ACC112 (cell line): Measurements from ENCODE around the gene FTO.

Source experiments
- H2AFZ ChIP-seq: fragments of 200-600 bp; sonication (generic); one replicate; pipeline ENCODE4 v1.6.0; 2017; ENCODE audit warnings: antibody characterized with exemption, low read length; ENCODE audit not compliant: unreplicated experiment
- H3K27ac ChIP-seq: fragments of 200-600 bp; sonication (generic); 2 replicates; pipeline ENCODE4 v1.5.1; 2014; ENCODE audit warnings: low read depth, mild to moderate bottlenecking, antibody characterized with exemption, low read length, moderate library complexity
- H3K27me3 ChIP-seq: fragments of 200-600 bp; sonication (generic); 2 replicates; pipeline ENCODE4 v1.6.1; 2014; ENCODE audit warnings: mild to moderate bottlenecking, antibody characterized with exemption, low read length, moderate library complexity, mixed read lengths; ENCODE audit not compliant: insufficient read depth
- H3K36me3 ChIP-seq: fragments of 200-600 bp; sonication (generic); 2 replicates; pipeline ENCODE4 v1.6.1; 2016; ENCODE audit warnings: mild to moderate bottlenecking, antibody characterized with exemption, low read length, moderate library complexity, mixed read lengths; ENCODE audit not compliant: insufficient read depth
- H3K4me1 ChIP-seq: fragments of 200-600 bp; sonication (generic); one replicate; pipeline ENCODE4 v1.6.1; 2016; ENCODE audit warnings: low read length, mixed read lengths; ENCODE audit not compliant: insufficient read depth, unreplicated experiment, control insufficient read depth
- H3K4me3 ChIP-seq: fragments of 200-600 bp; sonication (generic); 2 replicates; pipeline ENCODE4 v1.5.1; 2014; ENCODE audit warnings: mild to moderate bottlenecking, low read depth, low read length
- H3K79me2 ChIP-seq: fragments of 200-600 bp; sonication (generic); one replicate; pipeline ENCODE4 v1.6.0; 2016; ENCODE audit warnings: low read length; ENCODE audit not compliant: control insufficient read depth, unreplicated experiment, insufficient read depth

The FTO gene

DNA sequence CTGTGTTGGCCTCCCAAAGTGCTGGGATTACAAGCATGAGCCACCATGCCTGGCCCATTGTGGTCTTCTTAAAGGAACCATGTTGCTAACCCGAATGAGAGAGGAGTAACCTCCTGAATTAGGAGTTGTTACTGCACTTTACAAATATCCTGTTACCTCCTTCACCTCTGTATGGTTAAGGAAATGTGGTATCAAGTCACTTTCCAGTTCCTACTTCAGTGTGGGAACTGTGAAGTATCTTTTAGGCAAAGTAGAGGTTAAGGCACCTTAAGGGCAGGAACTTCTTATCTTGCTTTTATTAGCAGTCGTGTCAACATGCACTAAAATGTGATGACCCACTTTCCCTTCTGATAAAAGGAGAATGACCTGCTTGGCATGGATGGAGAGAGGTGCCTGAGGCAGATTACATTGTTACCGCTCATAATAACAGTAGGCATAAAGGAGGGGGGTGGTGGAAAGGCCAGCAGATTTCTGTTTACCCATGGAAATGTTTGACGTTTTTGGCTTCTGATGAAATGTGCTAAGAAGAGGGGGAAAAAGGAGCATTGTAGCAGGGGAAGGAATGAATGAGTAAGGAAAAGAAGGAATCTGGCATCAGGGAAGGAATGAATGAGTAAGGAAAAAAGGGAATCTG, 28.5 kb downstream of the FTO start:
- no peaks in the 10 kb centered on the region for H3K27me3 ChIP-seq
- H3K36me3 ChIP-seq, result no peaks in the 10 kb centered on the region; the same call in 1 of the 2 replicates
- H3K4me3 ChIP-seq, result no peak overlapping the region
- H2AFZ ChIP-seq, result no peak overlapping the region
- no peaks in the 10 kb centered on the region for H3K4me1 ChIP-seq
- H3K79me2 ChIP-seq, result peaks cover 53% of the 10 kb centered on the region
- H3K27ac ChIP-seq, result no peak overlapping the region

DNA sequence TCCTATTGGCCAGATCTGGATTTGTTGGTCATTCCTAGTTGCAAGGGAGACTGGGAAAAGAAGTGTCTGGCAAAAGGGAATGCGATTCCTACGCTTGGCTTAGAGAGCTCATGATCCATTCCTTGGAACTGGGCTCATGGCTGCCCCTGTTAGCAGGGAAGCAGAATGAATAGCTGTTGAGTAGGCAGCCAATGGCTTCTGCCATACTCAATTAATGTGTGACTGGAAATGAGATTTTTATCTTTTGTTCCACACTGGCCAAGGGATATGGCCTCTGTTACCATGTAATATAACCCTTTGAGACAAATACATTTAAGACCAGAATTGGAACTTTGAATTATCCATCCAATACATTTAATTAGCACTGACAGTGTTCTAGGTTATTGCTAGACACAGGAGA, 31.0 kb downstream of the FTO start:
- Histone ChIP-seq H3K79me2 (peaks cover 48% of the 10 kb centered on the region), H3K4me1 (no peaks in the 10 kb centered on the region), H2AFZ (no peak overlapping the region), H3K27me3 (no peaks in the 10 kb centered on the region), H3K36me3 (no peaks in the 10 kb centered on the region; the same call in 1 of the 2 replicates), H3K27ac (no peak overlapping the region), H3K4me3 (no peak overlapping the region)

GRCh38 chr16:53736297-53736696, 32.3 kb downstream of the FTO start:
- H3K4me3 ChIP-seq, result no peak overlapping the region
- H3K4me1 ChIP-seq, result no peaks in the 10 kb centered on the region
- no peak overlapping the region for H3K27ac ChIP-seq
- no peak overlapping the region for H2AFZ ChIP-seq
- no peaks in the 10 kb centered on the region for H3K27me3 ChIP-seq
- no peaks in the 10 kb centered on the region; the same call in 1 of the 2 replicates for H3K36me3 ChIP-seq
- H3K79me2 ChIP-seq, result peaks cover 50% of the 10 kb centered on the region

GRCh38 chr16:53737552-53737951, 33.6 kb downstream of the FTO start:
- Histone ChIP-seq H3K27ac (no peak overlapping the region), H2AFZ (no peak overlapping the region), H3K79me2 (peaks cover 55% of the 10 kb centered on the region), H3K27me3 (no peaks in the 10 kb centered on the region), H3K4me3 (no peak overlapping the region), H3K4me1 (no peaks in the 10 kb centered on the region), H3K36me3 (no peaks in the 10 kb centered on the region; the same call in 1 of the 2 replicates)

DNA sequence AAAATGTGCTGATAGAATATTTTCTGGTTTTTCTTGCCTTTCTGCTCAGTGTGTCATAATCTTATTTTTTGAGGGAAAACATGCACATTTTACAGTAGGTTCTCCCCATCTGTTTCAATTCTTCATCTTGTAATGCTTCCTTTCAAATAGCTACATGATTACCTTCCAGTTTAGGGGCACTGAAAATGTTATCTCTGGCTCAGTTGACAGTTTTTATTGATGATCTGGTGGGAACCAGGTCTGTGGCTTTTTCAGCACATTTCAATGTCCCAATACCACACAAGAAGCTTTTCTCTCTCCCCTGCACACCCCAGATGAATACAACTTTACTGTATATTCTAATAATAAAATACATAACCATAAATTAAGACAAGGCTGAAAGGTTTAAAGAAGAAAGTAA, 36.5 kb downstream of the FTO start:
- Histone ChIP-seq H3K27ac (no peak overlapping the region), H2AFZ (no peak overlapping the region), H3K4me1 (peaks cover 19% of the 10 kb centered on the region), H3K36me3 (no peaks in the 10 kb centered on the region), H3K4me3 (no peak overlapping the region), H3K79me2 (peaks cover 57% of the 10 kb centered on the region), H3K27me3 (no peaks in the 10 kb centered on the region)

- Histone ChIP-seq H3K79me2 (peaks cover 57% of the 10 kb centered on the region), H2AFZ (no peak overlapping the region), H3K36me3 (no peaks in the 10 kb centered on the region)
These were observed 37.1 kb downstream of the FTO start for GRCh38 chr16:53740933-53741531.

GRCh38 chr16:53741546-53741945, 37.6 kb downstream of the FTO start:
- H2AFZ ChIP-seq, result no peak overlapping the region
- no peaks in the 10 kb centered on the region for H3K36me3 ChIP-seq
- no peaks in the 10 kb centered on the region for H3K27me3 ChIP-seq
- H3K27ac ChIP-seq, result no peak overlapping the region
- no peak overlapping the region for H3K4me3 ChIP-seq
- H3K79me2 ChIP-seq, result peaks cover 57% of the 10 kb centered on the region
- peaks cover 30% of the 10 kb centered on the region for H3K4me1 ChIP-seq

More at GRCh38 chr16:53740933-53741531, 37.1 kb downstream of the FTO start:
- Histone ChIP-seq H3K27me3 (no peaks in the 10 kb centered on the region), H3K4me3 (no peak overlapping the region), H3K27ac (no peak overlapping the region), H3K4me1 (peaks cover 25% of the 10 kb centered on the region)

DNA sequence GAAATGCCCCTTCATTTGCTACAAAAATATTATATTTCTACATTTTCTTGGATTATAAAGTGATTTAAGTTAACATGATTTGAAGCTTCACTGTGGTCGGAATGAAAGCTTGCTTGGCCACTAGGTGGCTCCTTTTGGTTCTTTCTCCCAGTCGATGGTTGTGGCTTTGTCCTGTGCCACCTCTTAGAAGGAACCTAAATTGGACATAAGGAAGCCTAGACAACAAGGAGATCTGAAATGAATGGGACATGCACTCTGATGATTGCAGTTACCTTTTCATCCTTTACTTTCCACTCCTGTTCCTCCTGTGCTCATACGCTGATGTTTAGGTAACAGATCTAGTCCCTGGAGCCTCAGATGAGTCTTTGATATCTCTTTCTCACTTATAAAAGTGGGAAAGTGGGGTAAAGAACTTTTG, 39.2 kb downstream of the FTO start:
- Histone ChIP-seq H2AFZ (no peak overlapping the region), H3K36me3 (no peaks in the 10 kb centered on the region), H3K4me1 (peaks cover 35% of the 10 kb centered on the region), H3K27ac (no peak overlapping the region), H3K79me2 (peaks cover 61% of the 10 kb centered on the region), H3K4me3 (no peak overlapping the region), H3K27me3 (no peaks in the 10 kb centered on the region)

DNA sequence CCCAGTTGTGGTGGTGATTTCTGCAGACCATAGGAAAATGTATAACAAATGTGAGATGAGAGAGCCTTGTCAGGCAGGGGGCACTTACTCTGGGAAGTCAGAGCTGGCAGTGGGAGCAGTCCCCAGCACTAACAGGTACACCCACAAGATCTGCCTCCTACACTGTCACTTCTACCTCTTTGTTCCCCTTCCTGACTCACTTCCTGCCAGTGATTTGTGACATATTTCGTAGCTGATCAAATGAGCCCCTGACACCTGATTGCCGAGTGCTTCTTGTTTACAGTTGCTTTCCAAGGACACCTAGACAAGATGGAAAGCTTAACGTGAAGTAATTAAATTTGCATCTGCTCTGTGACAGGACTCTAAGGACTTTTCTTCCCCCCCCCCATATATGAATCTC, 40.5 kb downstream of the FTO start:
- H3K4me3 ChIP-seq, result peak overlapping the region; percentile 51; the same call in 1 of the 2 replicates
- H2AFZ ChIP-seq, result no peak overlapping the region
- H3K27me3 ChIP-seq, result no peaks in the 10 kb centered on the region
- H3K27ac ChIP-seq, result peak overlapping the region; percentile 95
- no peaks in the 10 kb centered on the region for H3K36me3 ChIP-seq
- peaks cover 58% of the 10 kb centered on the region for H3K79me2 ChIP-seq
- peaks cover 35% of the 10 kb centered on the region for H3K4me1 ChIP-seq

GRCh38 chr16:53745086-53745485, 41.1 kb downstream of the FTO start:
- no peaks in the 10 kb centered on the region for H3K36me3 ChIP-seq
- peak overlapping the region; percentile 51 for H3K4me3 ChIP-seq
- peaks cover 58% of the 10 kb centered on the region for H3K79me2 ChIP-seq
- peak overlapping the region; percentile 95 for H3K27ac ChIP-seq
- peaks cover 35% of the 10 kb centered on the region for H3K4me1 ChIP-seq
- H2AFZ ChIP-seq, result no peak overlapping the region
- no peaks in the 10 kb centered on the region for H3K27me3 ChIP-seq

GRCh38 chr16:53745753-53746266, 41.9 kb downstream of the FTO start:
- peak overlapping the region; percentile 51; the same call in 1 of the 2 replicates for H3K4me3 ChIP-seq

More at GRCh38 chr16:53745753-53746266, 41.9 kb downstream of the FTO start:
- no peak overlapping the region for H2AFZ ChIP-seq
- H3K4me1 ChIP-seq, result peaks cover 35% of the 10 kb centered on the region
- peak overlapping the region; percentile 95 for H3K27ac ChIP-seq
- H3K27me3 ChIP-seq, result no peaks in the 10 kb centered on the region
- H3K79me2 ChIP-seq, result peaks cover 60% of the 10 kb centered on the region
- H3K36me3 ChIP-seq, result no peaks in the 10 kb centered on the region
